GM18498 (cell line): ENCODE results near the gene WDFY2.
"Not testable (repeated sequence)": the region's sequence is repeated elsewhere in the genome, so short reads cannot be mapped to it uniquely, and the experiment has no call there.

Experiments used
- ATAC-seq: cut with Tn5 transposase; IDR thresholded peaks from one replicate; pipeline ENCODE4 v1.9.1; 2021; ENCODE audit warnings: mild to moderate bottlenecking, moderate library complexity; ENCODE audit not compliant: unreplicated experiment

The WDFY2 gene

GRCh38 chr13:51562011-51562671 is 22.1 kb upstream of the WDFY2 start:
- peak; percentile 71 for ATAC-seq

GRCh38 chr13:51564252-51564651 is 20.0 kb upstream of the WDFY2 start:
- ATAC-seq = no peak

- ATAC-seq = no peak
Observed at GRCh38 chr13:51564671-51565070, 19.6 kb upstream of the WDFY2 start.

GRCh38 chr13:51569001-51569400 is 15.3 kb upstream of the WDFY2 start:
- ATAC-seq = not testable (repeated sequence)

- ATAC-seq = no peak
Observed at GRCh38 chr13:51576754-51577153, 7.5 kb upstream of the WDFY2 start.

GRCh38 chr13:51577690-51578089 is 6.6 kb upstream of the WDFY2 start:
- ATAC-seq = no peak

GRCh38 chr13:51579676-51580075 is 4.6 kb upstream of the WDFY2 start:
- no peak for ATAC-seq

GRCh38 chr13:51581148-51581820 is 3.0 kb upstream of the WDFY2 start:
- no peak for ATAC-seq

GRCh38 chr13:51583469-51583874 is 790 bp upstream of the WDFY2 start:
- no peak for ATAC-seq

- ATAC-seq = peak; percentile 37
Observed at GRCh38 chr13:51584731-51585672, 740 bp downstream of the WDFY2 start.

GRCh38 chr13:51585696-51586095 is 1.4 kb downstream of the WDFY2 start:
- ATAC-seq = no peak

- no peak for ATAC-seq
Observed at GRCh38 chr13:51587372-51587771, 3.1 kb downstream of the WDFY2 start.

GRCh38 chr13:51588406-51588949 is 4.2 kb downstream of the WDFY2 start:
- ATAC-seq = no peak

- no peak for ATAC-seq
Observed at GRCh38 chr13:51589793-51590192, 5.5 kb downstream of the WDFY2 start.

- ATAC-seq = no peak
Observed at GRCh38 chr13:51590231-51590970, 6.1 kb downstream of the WDFY2 start.

- ATAC-seq = no peak
Observed at GRCh38 chr13:51590971-51591627, 6.8 kb downstream of the WDFY2 start.

- not testable (repeated sequence) for ATAC-seq
Observed at GRCh38 chr13:51591938-51592337, 7.7 kb downstream of the WDFY2 start.

GRCh38 chr13:51594432-51594831 is 10.2 kb downstream of the WDFY2 start:
- ATAC-seq = no peak

- ATAC-seq = no peak
Observed at GRCh38 chr13:51595416-51595815, 11.2 kb downstream of the WDFY2 start.

GRCh38 chr13:51596541-51596940 is 12.3 kb downstream of the WDFY2 start:
- no peak for ATAC-seq
